GM23338 (cell line): ENCODE data around the gene ZFHX3.

ENCODE experiments used
- CREB1 ChIP-seq: fragments of 250-450 bp; sonication (Bioruptor Pico); IDR thresholded peaks from 2 replicates; pipeline ENCODE4 v1.5.0; 2020; ENCODE audit warnings: low read depth, mild to moderate bottlenecking, moderate library complexity
- EZH2 ChIP-seq: fragments of 200-600 bp; sonication (generic); IDR thresholded peaks from one replicate; pipeline ENCODE4 v1.8.0; 2017; ENCODE audit warnings: antibody characterized with exemption, mild to moderate bottlenecking, low read depth; ENCODE audit not compliant: unreplicated experiment
- EZH2phosphoT487 ChIP-seq: fragments of 200-600 bp; sonication (generic); IDR thresholded peaks from one replicate; pipeline ENCODE4 v1.8.1; 2018; ENCODE audit warnings: antibody characterized with exemption; ENCODE audit not compliant: unreplicated experiment
- JUNB ChIP-seq: IDR thresholded peaks from one replicate; pipeline ENCODE4 v1.6.1; 2016; ENCODE audit warnings: antibody characterized with exemption; ENCODE audit not compliant: unreplicated experiment
- NANOG ChIP-seq: IDR thresholded peaks from 2 replicates; pipeline ENCODE4 v1.6.1; 2016; ENCODE audit warnings: antibody characterized with exemption, borderline replicate concordance
- POLR2AphosphoS5 ChIP-seq: IDR thresholded peaks from 2 replicates; pipeline ENCODE4 v1.6.1; 2016; ENCODE audit warnings: antibody characterized with exemption, low read depth
- STAT1 ChIP-seq: IDR thresholded peaks from one replicate; pipeline ENCODE4 v1.6.1; 2016; ENCODE audit warnings: antibody characterized with exemption; ENCODE audit not compliant: unreplicated experiment
- ZNF114 ChIP-seq: fragments of 250-450 bp; sonication (Bioruptor Pico); IDR thresholded peaks from 2 replicates; pipeline ENCODE4 v1.5.0; 2020; ENCODE audit warnings: mild to moderate bottlenecking, moderate library complexity
- TF ChIP-seq, protein P1 (sequence below), 2 experiments: fragments of 200-600 bp in 1 of 2; sonication (generic) in 1 of 2; conservative IDR thresholded peaks; 2 replicates each; pipeline versions ENCODE4 v1.5.1 to v1.6.1; 2016 to 2017; ENCODE audit warnings: antibody characterized with exemption in 2 of 2, low read depth in 2 of 2, mild to moderate bottlenecking in 2 of 2, moderate library complexity in 1 of 2
- TF ChIP-seq, protein P2 (sequence below): fragments of 250-450 bp; sonication (Bioruptor Pico); IDR thresholded peaks from 2 replicates; pipeline ENCODE4 v1.5.0; 2020; ENCODE audit warnings: mild to moderate bottlenecking, moderate library complexity
- TF ChIP-seq, protein P3 (sequence below): IDR thresholded peaks from one replicate; pipeline ENCODE4 v1.6.1; 2018; ENCODE audit warnings: antibody characterized with exemption; ENCODE audit not compliant: unreplicated experiment
- TF ChIP-seq, protein P4 (sequence below): IDR thresholded peaks from 2 replicates; pipeline ENCODE4 v1.6.1; 2016; ENCODE audit warnings: antibody characterized with exemption

DNA sequence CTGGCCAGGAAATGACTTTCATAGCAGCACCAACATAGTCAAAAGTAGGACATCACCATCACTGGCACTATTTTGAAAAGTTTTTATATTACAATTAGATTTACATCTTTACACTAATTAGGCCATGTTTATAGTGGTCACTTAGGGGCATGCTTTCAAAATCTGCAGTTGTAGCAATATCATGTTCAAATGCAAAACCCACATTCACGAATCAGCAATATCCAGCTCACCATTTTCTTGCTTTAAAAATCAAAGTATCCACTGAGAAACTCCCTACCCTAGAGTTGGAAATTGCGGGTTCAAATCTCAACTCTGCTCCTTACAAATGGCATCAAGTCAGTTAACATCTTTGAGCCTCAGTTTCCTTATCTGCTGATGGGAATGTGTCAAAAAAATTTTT lies 237.4 kb downstream of the ZFHX3 start:
- TF ChIP-seq, protein P1, sequence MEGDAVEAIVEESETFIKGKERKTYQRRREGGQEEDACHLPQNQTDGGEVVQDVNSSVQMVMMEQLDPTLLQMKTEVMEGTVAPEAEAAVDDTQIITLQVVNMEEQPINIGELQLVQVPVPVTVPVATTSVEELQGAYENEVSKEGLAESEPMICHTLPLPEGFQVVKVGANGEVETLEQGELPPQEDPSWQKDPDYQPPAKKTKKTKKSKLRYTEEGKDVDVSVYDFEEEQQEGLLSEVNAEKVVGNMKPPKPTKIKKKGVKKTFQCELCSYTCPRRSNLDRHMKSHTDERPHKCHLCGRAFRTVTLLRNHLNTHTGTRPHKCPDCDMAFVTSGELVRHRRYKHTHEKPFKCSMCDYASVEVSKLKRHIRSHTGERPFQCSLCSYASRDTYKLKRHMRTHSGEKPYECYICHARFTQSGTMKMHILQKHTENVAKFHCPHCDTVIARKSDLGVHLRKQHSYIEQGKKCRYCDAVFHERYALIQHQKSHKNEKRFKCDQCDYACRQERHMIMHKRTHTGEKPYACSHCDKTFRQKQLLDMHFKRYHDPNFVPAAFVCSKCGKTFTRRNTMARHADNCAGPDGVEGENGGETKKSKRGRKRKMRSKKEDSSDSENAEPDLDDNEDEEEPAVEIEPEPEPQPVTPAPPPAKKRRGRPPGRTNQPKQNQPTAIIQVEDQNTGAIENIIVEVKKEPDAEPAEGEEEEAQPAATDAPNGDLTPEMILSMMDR (conservative IDR thresholded peaks at IDR 0.05; ENCODE audit: low read depth in 2 of 2), result no peak
- no peak for TF ChIP-seq POLR2AphosphoS5
- TF ChIP-seq, protein P2, sequence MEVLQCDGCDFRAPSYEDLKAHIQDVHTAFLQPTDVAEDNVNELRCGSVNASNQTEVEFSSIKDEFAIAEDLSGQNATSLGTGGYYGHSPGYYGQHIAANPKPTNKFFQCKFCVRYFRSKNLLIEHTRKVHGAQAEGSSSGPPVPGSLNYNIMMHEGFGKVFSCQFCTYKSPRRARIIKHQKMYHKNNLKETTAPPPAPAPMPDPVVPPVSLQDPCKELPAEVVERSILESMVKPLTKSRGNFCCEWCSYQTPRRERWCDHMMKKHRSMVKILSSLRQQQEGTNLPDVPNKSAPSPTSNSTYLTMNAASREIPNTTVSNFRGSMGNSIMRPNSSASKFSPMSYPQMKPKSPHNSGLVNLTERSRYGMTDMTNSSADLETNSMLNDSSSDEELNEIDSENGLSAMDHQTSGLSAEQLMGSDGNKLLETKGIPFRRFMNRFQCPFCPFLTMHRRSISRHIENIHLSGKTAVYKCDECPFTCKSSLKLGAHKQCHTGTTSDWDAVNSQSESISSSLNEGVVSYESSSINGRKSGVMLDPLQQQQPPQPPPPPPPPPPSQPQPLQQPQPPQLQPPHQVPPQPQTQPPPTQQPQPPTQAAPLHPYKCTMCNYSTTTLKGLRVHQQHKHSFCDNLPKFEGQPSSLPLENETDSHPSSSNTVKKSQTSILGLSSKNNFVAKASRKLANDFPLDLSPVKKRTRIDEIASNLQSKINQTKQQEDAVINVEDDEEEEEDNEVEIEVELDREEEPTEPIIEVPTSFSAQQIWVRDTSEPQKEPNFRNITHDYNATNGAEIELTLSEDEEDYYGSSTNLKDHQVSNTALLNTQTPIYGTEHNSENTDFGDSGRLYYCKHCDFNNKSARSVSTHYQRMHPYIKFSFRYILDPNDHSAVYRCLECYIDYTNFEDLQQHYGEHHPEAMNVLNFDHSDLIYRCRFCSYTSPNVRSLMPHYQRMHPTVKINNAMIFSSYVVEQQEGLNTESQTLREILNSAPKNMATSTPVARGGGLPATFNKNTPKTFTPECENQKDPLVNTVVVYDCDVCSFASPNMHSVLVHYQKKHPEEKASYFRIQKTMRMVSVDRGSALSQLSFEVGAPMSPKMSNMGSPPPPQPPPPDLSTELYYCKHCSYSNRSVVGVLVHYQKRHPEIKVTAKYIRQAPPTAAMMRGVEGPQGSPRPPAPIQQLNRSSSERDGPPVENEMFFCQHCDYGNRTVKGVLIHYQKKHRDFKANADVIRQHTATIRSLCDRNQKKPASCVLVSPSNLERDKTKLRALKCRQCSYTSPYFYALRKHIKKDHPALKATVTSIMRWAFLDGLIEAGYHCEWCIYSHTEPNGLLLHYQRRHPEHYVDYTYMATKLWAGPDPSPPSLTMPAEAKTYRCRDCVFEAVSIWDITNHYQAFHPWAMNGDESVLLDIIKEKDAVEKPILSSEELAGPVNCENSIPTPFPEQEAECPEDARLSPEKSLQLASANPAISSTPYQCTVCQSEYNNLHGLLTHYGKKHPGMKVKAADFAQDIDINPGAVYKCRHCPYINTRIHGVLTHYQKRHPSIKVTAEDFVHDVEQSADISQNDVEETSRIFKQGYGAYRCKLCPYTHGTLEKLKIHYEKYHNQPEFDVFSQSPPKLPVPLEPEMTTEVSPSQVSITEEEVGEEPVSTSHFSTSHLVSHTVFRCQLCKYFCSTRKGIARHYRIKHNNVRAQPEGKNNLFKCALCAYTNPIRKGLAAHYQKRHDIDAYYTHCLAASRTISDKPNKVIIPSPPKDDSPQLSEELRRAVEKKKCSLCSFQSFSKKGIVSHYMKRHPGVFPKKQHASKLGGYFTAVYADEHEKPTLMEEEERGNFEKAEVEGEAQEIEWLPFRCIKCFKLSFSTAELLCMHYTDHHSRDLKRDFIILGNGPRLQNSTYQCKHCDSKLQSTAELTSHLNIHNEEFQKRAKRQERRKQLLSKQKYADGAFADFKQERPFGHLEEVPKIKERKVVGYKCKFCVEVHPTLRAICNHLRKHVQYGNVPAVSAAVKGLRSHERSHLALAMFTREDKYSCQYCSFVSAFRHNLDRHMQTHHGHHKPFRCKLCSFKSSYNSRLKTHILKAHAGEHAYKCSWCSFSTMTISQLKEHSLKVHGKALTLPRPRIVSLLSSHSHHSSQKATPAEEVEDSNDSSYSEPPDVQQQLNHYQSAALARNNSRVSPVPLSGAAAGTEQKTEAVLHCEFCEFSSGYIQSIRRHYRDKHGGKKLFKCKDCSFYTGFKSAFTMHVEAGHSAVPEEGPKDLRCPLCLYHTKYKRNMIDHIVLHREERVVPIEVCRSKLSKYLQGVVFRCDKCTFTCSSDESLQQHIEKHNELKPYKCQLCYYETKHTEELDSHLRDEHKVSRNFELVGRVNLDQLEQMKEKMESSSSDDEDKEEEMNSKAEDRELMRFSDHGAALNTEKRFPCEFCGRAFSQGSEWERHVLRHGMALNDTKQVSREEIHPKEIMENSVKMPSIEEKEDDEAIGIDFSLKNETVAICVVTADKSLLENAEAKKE, result no peak
- no peak for TF ChIP-seq CREB1 (CRISPR knock-in tag)
- TF ChIP-seq, protein P3, sequence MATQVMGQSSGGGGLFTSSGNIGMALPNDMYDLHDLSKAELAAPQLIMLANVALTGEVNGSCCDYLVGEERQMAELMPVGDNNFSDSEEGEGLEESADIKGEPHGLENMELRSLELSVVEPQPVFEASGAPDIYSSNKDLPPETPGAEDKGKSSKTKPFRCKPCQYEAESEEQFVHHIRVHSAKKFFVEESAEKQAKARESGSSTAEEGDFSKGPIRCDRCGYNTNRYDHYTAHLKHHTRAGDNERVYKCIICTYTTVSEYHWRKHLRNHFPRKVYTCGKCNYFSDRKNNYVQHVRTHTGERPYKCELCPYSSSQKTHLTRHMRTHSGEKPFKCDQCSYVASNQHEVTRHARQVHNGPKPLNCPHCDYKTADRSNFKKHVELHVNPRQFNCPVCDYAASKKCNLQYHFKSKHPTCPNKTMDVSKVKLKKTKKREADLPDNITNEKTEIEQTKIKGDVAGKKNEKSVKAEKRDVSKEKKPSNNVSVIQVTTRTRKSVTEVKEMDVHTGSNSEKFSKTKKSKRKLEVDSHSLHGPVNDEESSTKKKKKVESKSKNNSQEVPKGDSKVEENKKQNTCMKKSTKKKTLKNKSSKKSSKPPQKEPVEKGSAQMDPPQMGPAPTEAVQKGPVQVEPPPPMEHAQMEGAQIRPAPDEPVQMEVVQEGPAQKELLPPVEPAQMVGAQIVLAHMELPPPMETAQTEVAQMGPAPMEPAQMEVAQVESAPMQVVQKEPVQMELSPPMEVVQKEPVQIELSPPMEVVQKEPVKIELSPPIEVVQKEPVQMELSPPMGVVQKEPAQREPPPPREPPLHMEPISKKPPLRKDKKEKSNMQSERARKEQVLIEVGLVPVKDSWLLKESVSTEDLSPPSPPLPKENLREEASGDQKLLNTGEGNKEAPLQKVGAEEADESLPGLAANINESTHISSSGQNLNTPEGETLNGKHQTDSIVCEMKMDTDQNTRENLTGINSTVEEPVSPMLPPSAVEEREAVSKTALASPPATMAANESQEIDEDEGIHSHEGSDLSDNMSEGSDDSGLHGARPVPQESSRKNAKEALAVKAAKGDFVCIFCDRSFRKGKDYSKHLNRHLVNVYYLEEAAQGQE, result no peak
- TF ChIP-seq EZH2, result no peak
- TF ChIP-seq EZH2phosphoT487, result no peak
- no peak for TF ChIP-seq ZNF114 (CRISPR knock-in tag)
- TF ChIP-seq JUNB, result no peak
- TF ChIP-seq STAT1, result no peak
- TF ChIP-seq, protein P4, sequence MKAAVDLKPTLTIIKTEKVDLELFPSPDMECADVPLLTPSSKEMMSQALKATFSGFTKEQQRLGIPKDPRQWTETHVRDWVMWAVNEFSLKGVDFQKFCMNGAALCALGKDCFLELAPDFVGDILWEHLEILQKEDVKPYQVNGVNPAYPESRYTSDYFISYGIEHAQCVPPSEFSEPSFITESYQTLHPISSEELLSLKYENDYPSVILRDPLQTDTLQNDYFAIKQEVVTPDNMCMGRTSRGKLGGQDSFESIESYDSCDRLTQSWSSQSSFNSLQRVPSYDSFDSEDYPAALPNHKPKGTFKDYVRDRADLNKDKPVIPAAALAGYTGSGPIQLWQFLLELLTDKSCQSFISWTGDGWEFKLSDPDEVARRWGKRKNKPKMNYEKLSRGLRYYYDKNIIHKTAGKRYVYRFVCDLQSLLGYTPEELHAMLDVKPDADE, result no peak
- TF ChIP-seq NANOG, result no peak
